DOHH2 (cell line): ENCODE results near the gene CENPO.

Experiments
- H3F3A ChIP-seq: fragments of 200-600 bp; sonication (generic), shearing (Covaris generic); 2 replicates; pipeline ENCODE4 v1.6.0; 2016; ENCODE audit warnings: antibody characterized with exemption, mild to moderate bottlenecking; ENCODE audit not compliant: control insufficient read depth, insufficient read depth
- H3K27ac ChIP-seq: fragments of 200-600 bp; sonication (generic); 2 replicates; pipeline ENCODE4 v1.5.1; 2014; ENCODE audit warnings: low read depth, mild to moderate bottlenecking, low read length, moderate library complexity
- H3K27me3 ChIP-seq: fragments of 200-600 bp; sonication (generic); 2 replicates; pipeline ENCODE4 v1.6.1; 2014; ENCODE audit warnings: mild to moderate bottlenecking, low read length, mixed read lengths; ENCODE audit not compliant: control insufficient read depth
- H3K36me3 ChIP-seq: fragments of 200-600 bp; sonication (generic); 2 replicates; pipeline ENCODE4 v1.6.1; 2014; ENCODE audit warnings: mild to moderate bottlenecking, low read length, moderate library complexity, mixed read lengths; ENCODE audit not compliant: control insufficient read depth
- H3K4me1 ChIP-seq: fragments of 200-600 bp; sonication (generic); 2 replicates; pipeline ENCODE4 v1.6.1; 2014; ENCODE audit warnings: mild to moderate bottlenecking, low read length, mixed read lengths; ENCODE audit not compliant: control insufficient read depth
- H3K4me2 ChIP-seq: fragments of 200-600 bp; sonication (generic); 2 replicates; pipeline ENCODE4 v1.6.0; 2014; ENCODE audit warnings: mild to moderate bottlenecking, low read length, moderate library complexity
- H3K4me3 ChIP-seq: fragments of 200-600 bp; sonication (generic); 2 replicates; pipeline ENCODE4 v1.5.1; 2014; ENCODE audit warnings: mild to moderate bottlenecking, low read length, mixed read lengths
- H3K79me2 ChIP-seq: fragments of 200-600 bp; sonication (generic); 2 replicates; pipeline ENCODE4 v1.6.1; 2014; ENCODE audit warnings: mild to moderate bottlenecking, low read length, mixed read lengths; ENCODE audit not compliant: control insufficient read depth
- H3K9me2 ChIP-seq: fragments of 200-600 bp; sonication (generic); replicated peaks from 2 replicates; pipeline ENCODE4 v1.6.1; 2014; ENCODE audit warnings: mild to moderate bottlenecking, low read length, mixed read lengths; ENCODE audit not compliant: control insufficient read depth
- H3K9me3 ChIP-seq: fragments of 200-600 bp; sonication (generic); 2 replicates; pipeline ENCODE4 v1.6.1; 2014; ENCODE audit warnings: antibody characterized with exemption, low read length, mixed read lengths; ENCODE audit not compliant: control insufficient read depth, insufficient read depth
- H4K20me1 ChIP-seq: fragments of 200-600 bp; sonication (generic); 2 replicates; pipeline ENCODE4 v1.6.0; 2014; ENCODE audit warnings: low read depth, mild to moderate bottlenecking, antibody characterized with exemption, low read length, moderate library complexity; ENCODE audit not compliant: control insufficient read depth, insufficient read depth
- EZH2phosphoT487 ChIP-seq: fragments of 200-600 bp; sonication (generic); IDR thresholded peaks from 2 replicates; pipeline ENCODE4 v1.6.1; 2017; ENCODE audit warnings: borderline replicate concordance, mild to moderate bottlenecking, antibody characterized with exemption, low read length, moderate library complexity, mixed read lengths
- TF ChIP-seq, protein P1 (sequence below): fragments of 200-600 bp; sonication (generic); IDR thresholded peaks from one replicate; pipeline ENCODE4 v1.5.1; 2014; ENCODE audit warnings: antibody characterized with exemption, mild to moderate bottlenecking, low read depth, low read length; ENCODE audit not compliant: poor library complexity, severe bottlenecking

The CENPO gene

DNA sequence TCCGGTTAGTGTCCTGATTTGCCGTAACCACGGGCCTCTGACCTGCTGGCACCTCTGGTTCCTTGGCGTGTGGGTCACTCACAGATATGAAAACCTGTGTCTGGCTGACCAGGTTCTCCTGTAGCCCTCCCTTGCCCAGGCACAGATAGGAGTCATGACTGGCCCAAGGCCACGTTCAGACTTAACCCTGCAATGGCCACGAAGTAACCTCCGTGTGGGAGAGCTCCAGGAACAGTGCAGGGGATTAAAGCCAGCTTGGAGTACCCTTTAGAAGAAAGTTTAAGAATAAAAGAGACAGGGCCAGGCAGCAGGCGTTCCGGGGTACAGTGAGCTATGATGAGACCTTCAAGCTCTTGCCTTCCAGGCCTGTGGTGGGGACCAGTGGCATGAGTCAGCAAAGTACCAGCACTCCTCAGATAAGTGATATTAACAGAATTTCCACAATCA is 25.5 kb downstream of the CENPO start:
- Histone ChIP-seq H3K4me1 (no peaks in the 10 kb centered on the region), H3K36me3 (peaks cover 97% of the 10 kb centered on the region), H3K27ac (no peak overlapping the region), H3K9me3 (no peaks in the 10 kb centered on the region), H3K9me2 (no peaks in the 10 kb centered on the region), H3K79me2 (peaks cover 11% of the 10 kb centered on the region), H3K4me2 (no peak overlapping the region), H3K4me3 (no peak overlapping the region), H4K20me1 (peaks cover 4% of the 10 kb centered on the region; the same call in 1 of the 2 replicates), H3F3A (peaks cover 10% of the 10 kb centered on the region), H3K27me3 (no peaks in the 10 kb centered on the region)
- TF ChIP-seq, protein P1, sequence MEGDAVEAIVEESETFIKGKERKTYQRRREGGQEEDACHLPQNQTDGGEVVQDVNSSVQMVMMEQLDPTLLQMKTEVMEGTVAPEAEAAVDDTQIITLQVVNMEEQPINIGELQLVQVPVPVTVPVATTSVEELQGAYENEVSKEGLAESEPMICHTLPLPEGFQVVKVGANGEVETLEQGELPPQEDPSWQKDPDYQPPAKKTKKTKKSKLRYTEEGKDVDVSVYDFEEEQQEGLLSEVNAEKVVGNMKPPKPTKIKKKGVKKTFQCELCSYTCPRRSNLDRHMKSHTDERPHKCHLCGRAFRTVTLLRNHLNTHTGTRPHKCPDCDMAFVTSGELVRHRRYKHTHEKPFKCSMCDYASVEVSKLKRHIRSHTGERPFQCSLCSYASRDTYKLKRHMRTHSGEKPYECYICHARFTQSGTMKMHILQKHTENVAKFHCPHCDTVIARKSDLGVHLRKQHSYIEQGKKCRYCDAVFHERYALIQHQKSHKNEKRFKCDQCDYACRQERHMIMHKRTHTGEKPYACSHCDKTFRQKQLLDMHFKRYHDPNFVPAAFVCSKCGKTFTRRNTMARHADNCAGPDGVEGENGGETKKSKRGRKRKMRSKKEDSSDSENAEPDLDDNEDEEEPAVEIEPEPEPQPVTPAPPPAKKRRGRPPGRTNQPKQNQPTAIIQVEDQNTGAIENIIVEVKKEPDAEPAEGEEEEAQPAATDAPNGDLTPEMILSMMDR, result no peak
- TF ChIP-seq EZH2phosphoT487, result no peak

DNA sequence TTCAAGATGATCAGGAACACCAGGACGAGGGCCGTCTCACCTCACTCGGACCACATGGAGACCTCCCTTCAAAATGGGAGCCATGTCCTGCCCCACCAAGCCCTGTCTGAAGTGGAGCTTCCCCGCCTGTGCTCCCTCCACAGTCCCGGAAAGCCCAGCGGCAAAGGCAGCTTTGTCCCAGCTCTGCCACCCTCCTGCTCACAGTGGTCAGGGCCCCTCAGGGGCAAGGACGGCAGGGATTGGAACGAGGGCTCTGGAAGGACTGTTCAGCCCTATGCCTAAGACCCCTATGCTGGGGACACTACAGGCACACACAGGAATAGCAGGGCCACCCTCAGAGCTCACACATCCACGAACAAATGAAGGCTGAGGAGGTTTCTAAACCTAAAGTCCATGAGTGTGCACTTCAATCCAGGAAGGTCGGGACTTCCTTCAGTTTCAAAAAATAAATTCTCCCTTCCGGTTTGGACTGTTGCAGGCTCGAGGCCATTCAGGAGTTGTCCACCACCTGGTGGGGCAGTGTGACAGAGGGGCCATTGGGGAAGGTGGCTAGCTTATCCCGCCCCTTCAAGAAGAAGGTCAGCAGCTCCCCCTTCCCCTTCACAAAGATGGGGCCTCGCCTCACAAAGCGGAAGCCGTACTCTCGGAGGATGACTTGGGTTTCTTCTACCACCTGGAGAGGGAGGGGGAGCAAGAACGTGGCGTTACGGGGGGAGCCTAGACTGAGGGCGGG is 26.4 kb downstream of the CENPO start:
- peaks cover 96% of the 10 kb centered on the region for H3K36me3 ChIP-seq
- H4K20me1 ChIP-seq, result no peaks in the 10 kb centered on the region
- no peak overlapping the region for H3K27ac ChIP-seq
- H3K4me3 ChIP-seq, result no peak overlapping the region
- peaks cover 2% of the 10 kb centered on the region for H3K79me2 ChIP-seq
- no peaks in the 10 kb centered on the region for H3K9me3 ChIP-seq
- H3K9me2 ChIP-seq, result no peaks in the 10 kb centered on the region
- H3F3A ChIP-seq, result peaks cover 10% of the 10 kb centered on the region
- no peaks in the 10 kb centered on the region for H3K4me1 ChIP-seq
- no peak for TF ChIP-seq EZH2phosphoT487
- TF ChIP-seq, protein P1, result no peak
- no peak overlapping the region for H3K4me2 ChIP-seq
- H3K27me3 ChIP-seq, result no peaks in the 10 kb centered on the region

DNA sequence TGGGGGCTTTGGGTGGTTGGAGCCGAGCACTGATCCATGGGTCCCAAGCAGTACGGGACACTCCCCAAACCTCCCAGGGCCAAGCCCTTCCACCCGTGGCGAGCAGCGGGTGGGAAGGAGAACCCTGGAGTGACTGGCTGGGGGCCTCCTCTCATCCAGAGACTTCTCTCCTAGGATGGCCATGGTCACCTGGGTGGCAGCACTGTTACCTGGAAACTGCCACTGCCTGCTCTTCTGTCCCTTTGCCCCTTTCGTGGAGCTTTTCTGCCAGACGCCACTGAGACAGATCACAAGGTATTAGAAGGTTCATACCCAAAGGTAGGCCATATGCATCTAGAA is 26.9 kb downstream of the CENPO start:
- H3K36me3 ChIP-seq, result peaks cover 96% of the 10 kb centered on the region
- TF ChIP-seq, protein P1, result no peak
- no peak for TF ChIP-seq EZH2phosphoT487

More for the DNA sequence above, 26.9 kb downstream of the CENPO start:
- Histone ChIP-seq H3K27me3 (no peaks in the 10 kb centered on the region), H3K9me3 (no peaks in the 10 kb centered on the region), H3K9me2 (no peaks in the 10 kb centered on the region), H3K27ac (no peak overlapping the region), H4K20me1 (no peaks in the 10 kb centered on the region), H3F3A (peaks cover 10% of the 10 kb centered on the region), H3K4me1 (no peaks in the 10 kb centered on the region), H3K4me2 (no peak overlapping the region), H3K4me3 (no peak overlapping the region), H3K79me2 (no peaks in the 10 kb centered on the region)
